A172 (cell line): ENCODE measurements around the gene DCPS. TPM values are rescaled to one million over a fixed set of nuclear protein-coding genes. Genes with fewer than 3 reads are reported as not detected.
A peak's percentile ranks its signal among the peaks of the same experiment; 100 is the strongest.
"Not testable (repeated sequence)": the region's sequence is repeated elsewhere in the genome, so short reads cannot be mapped to it uniquely, and the experiment has no call there.

Source experiments
- DNase-seq: peaks from one replicate; pipeline ENCODE4 v3.0.0-alpha.2; 2015; ENCODE audit warnings: low spot score
- total RNA-seq: library from RNA; depleted of rRNA; stranded (reverse); fragments of >200 nt; shearing (Covaris generic); gene quantifications from 2 replicates; pipeline ENCODE4 v1.2.3, GENCODE V29; 2014; rRNA removed

The DCPS gene, protein sequence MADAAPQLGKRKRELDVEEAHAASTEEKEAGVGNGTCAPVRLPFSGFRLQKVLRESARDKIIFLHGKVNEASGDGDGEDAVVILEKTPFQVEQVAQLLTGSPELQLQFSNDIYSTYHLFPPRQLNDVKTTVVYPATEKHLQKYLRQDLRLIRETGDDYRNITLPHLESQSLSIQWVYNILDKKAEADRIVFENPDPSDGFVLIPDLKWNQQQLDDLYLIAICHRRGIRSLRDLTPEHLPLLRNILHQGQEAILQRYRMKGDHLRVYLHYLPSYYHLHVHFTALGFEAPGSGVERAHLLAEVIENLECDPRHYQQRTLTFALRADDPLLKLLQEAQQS
- total RNA-seq = 16.2 and 16.6 TPM in 2 replicates

- peak; percentile 65 for DNase-seq
Measured at GRCh38 chr11:126303623-126304456, at the start of gene DCPS. Gene DCPS (plus strand): TSS chr11:126304060. CDS start chr11:126304081, 21 bp downstream.

DNA sequence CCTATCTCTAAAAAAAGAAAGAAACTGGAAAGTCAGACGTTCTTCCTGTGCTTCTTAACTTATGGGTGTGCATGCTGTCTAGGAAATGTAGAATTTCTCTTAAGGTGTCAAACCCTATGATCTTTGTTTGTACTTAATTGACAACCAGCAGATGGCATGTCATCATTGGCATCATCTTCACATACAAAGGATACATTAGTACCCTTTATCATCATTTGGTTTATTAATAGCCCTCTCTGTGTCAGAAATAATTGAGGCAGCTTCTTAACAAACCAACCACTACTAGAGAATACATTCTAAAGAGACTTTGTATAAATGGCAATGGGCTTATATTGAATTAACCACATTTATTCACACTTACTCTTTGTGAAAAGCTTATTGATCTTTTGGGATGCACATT, 49.0 kb upstream of the DCPS start:
- no peak for DNase-seq

- not testable (repeated sequence) for DNase-seq
Measured at GRCh38 chr11:126255507-126255906, 48.4 kb upstream of the DCPS start.

- DNase-seq = no peak
Measured at GRCh38 chr11:126256216-126256615, 47.6 kb upstream of the DCPS start.

GRCh38 chr11:126257144-126257543, 46.7 kb upstream of the DCPS start:
- no peak for DNase-seq

DNA sequence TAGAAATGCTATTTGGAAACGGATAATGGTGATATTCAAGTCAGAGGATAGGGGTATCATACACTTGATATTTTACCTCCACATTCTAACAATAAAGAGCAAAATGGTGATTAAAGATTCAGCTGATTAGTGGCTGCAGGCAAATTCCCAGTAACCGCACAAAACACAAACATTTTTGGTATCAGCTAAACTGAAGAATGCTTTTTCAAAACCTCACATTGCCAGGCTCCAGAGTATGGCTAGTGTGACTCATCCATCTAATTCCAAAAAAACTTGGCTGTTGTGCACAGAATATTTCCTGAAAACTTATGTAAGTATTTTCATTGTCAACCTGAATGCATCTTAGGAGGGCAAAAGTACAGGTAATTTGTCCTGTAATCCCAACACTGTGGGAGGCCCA, 46.1 kb upstream of the DCPS start:
- peak; percentile 40 for DNase-seq

- no peak for DNase-seq
Measured at GRCh38 chr11:126262216-126262615, 41.6 kb upstream of the DCPS start.

GRCh38 chr11:126263489-126263888, 40.4 kb upstream of the DCPS start:
- DNase-seq = no peak

- DNase-seq = no peak
Measured at GRCh38 chr11:126265811-126266210, 38.0 kb upstream of the DCPS start.

DNA sequence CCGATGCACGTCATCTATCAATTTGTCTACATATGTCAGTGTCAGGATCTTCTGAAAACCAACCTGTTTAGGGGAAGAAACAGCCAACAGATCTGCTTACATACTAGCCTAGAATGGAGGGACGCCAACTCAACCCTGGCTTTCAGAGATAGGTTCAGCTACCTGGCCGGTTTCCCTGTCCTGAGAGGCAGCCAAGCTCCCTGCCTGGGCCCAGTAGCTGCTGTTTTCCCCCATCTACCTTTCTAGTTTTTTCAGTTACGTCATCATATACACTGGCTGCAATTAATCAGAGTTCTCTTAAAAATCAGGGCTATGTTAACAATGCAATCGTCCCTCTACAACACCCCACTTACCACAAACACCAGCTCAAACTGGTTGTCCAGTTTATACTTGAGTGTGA, 36.2 kb upstream of the DCPS start:
- no peak for DNase-seq

DNA sequence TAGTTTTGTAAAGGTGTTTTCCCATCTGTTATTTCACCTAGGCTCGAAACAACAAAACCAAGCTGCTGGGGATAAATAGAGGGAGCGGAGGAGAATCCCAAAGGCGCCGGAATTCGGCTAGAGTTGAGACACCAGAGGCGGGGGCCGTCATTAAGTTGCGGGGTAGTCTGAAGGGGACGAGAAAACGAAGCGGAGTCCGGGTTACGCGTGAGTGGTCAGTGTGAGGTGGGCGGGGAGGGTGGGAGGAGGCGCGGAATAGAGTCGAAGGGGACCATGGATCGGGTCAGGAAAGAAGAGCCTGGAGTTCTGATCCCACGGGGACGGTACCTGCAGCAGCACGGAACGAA, 35.5 kb upstream of the DCPS start:
- DNase-seq = peak; percentile 0

DNA sequence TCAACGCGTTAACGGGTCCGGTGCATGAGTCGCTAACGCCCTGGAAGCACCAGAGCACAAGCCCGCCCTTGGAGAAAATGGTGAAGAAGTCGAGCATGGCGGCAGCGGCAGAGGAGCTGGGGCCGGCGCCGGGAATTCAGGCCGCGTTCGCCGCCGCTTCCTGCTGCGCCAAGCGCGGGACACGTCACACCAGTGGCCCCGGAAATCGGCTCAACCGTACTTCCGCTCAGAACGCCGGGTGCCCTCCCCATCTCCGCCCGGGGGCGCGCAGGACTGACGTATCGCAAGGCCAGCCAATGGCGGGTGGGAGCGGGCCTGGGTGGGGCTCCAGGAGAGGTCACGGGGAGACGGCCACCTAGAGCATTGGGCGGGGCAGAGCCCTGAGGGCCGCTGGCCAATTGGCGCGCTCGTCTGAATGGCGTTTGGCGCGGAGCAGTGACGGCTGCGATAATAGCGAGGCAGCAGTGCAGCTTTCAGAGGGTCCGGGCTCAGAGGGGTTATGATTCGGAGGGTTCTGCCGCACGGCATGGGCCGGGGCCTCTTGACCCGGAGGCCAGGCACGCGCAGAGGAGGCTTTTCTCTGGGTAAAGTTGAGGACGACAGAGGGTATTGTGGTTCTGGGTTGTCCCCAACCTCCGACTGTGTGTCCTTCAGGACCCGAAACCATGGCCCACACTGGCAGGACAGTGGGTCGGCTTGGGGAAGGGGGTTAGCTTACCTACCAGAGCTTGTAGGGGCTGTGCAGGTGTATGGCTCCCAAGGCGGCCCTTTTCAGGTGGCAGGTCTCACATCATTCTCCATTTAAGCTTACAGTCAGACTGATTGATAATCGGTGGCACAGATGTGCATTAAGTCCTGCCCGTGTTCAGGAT, 34.9 kb upstream of the DCPS start, which contains the start of the genes FOXRED1 and SRPRA:
Gene FOXRED1, plus strand, starts transcription at position 447 of the 872 bp plus-strand sequence. Its CDS starts 53 bp downstream, at position 500.
Gene SRPRA, minus strand, starts transcription at position 188 of the 872 bp plus-strand sequence. Its CDS starts 91 bp downstream, at position 97.
- peak; percentile 91 for DNase-seq

GRCh38 chr11:126277322-126277721, 26.5 kb upstream of the DCPS start:
- no peak for DNase-seq

- no peak for DNase-seq
Measured at GRCh38 chr11:126277780-126278179, 26.1 kb upstream of the DCPS start.

DNA sequence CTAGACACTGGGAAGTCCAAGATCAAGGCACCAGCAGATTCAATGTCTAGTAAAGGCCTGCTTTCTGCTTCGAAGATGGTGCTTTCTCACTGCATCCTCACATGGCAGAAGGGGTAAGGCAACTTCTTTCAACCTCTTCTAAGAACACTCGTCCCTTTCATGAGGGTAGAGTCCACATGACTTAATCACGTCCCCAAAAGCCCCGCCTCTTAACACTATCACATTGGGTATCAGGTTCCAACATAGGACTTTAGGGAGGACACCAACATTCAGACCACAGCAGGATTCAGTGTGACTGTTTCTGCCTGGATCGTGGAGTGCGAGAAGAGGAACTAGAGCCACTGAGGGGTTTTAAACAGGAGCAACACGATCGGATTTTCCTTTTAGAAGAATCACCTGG, 24.7 kb upstream of the DCPS start:
- no peak for DNase-seq

DNA sequence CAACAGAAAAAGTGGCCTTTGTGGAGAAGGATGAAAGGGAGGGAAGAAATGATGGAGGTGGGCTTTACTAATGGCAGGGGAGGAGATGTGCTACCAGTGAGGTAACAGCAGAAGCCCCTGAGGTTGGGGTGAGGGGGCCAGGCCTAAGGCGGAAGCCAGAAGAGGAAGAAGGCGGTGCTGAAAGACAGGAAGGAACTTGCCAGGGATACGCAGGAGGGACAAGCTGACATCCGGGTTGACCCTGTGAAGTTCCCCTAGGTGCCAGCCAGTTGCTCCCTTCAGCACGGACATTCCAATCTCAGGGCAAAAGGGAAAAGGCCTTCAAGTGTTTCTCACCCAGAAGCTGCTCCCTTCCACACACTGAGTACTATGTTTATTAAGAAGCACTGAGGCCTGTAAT, 23.3 kb upstream of the DCPS start:
- DNase-seq = no peak

- DNase-seq = no peak
Measured at GRCh38 chr11:126281245-126281644, 22.6 kb upstream of the DCPS start.

GRCh38 chr11:126281666-126282175, 22.1 kb upstream of the DCPS start:
- DNase-seq = no peak

DNA sequence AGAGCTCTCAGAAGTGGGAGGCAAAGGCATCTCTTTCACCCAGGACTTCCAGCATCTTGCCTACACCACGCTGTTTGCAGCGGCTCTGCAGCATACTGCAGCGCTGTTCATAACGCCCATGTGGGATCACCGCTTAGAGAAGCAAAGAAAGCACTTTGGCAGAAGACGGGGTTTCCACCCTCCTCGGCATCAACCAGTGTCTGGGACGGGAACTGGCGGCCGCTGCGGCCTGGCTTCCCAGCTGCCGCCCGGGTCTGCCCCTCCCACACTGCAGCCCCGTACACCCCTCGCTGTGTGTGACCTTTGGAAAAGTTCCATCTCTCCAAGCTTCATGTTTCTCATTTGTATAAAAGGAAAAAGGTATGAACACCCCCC, 21.5 kb upstream of the DCPS start:
- DNase-seq = no peak

DNA sequence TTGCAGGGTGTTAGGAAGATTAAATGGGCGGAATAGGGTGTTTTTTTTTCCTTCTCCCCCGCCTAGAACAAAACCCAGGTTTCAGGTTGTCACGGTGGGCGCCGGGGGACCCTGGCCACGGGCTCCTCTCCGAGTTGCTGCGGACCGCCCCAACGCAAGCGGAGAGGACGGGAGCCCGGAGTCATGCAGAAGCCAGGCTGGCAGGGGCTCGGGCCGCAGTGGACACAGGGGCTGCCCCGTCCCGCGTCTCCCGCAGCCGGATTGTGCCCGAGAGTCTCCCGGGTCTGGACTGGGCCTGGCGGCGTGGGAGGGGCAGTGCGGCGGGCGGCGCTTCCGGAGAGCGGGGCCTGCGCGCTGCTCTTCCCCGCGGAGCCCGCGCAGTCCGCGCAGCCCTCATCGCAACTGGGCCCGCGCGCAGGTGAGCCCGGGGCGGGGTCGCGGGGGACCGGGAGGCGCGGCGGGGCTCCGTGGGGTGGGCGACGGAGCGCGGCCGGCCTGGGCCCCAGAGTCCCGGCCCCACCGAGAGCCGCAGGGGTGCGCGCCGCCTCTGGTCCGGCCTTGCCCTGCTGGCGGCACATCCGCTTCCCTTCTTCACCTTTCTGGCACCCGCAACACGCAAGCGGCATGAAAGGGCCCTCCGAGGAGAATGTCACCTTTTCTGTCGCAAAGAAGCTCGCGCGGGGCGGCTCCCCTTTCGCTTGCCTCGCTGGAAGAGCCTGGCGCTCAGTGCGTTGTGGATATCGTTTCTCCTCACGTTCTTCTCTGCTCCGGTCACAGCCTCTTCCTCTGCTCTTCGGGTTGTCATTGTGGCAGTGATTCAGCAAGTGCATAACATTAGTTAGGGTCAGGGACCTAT, 20.9 kb upstream of the DCPS start, which contains the start of gene TIRAP:
Gene TIRAP, plus strand, starts transcription at position 358 of the 856 bp plus-strand sequence. CDS start 7,802 bp downstream, outside the sequence.
- peak; percentile 15 for DNase-seq

GRCh38 chr11:126284829-126285228, 19.0 kb upstream of the DCPS start:
- peak; percentile 88 for DNase-seq
